DMS153 treated with DMSO at 0.1 percent for 48 hours (cell line): ENCODE measurements around the gene TEPSIN.

Experiments
- DNase-seq: peaks from one replicate; lab custom pipeline; 2025; ENCODE audit not compliant: unreplicated experiment; lab: John Stamatoyannopoulos, UW

Gene TEPSIN

GRCh38 chr17:81187586-81188490, 51.0 kb downstream of the TEPSIN start:
- no peak for DNase-seq

DNA sequence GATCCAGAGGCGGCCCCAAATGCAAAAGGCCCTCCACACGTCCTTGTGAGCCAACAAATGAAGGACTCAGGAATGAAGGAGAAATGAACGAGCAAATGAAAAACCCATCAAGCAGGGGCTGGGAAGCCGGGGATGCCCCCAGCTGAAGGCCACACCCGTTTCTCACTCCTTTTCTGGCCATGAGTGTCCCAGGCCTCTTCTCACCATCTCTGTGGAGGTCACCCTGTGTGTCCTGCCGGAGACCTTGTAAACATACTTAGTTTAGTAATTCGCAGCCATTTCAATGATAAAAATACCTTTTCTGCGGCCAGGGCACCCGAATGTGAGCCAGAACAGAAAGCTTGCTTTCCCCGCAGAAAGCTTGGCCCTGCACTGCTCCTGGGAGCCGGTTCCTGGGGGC, 51.7 kb downstream of the TEPSIN start:
- DNase-seq: no peak

DNA sequence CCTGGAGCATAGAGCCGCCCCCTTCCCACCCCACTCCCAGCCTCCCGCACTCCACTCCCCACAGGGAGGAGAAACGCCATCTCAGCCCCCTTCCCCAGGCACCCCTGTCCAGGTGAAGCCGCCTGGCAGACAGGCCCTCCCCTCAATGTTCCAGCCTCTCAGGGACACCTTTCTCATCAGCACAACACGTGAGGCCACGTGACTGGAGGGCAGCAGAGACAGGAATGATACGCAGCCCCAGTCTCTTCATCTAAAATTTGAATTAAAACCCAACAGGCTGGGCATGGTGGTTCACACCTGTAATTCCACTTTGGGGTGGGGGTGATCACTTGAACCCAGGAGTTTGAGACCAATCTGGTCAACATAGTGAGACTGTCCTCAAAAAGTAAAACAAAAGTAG, 52.7 kb downstream of the TEPSIN start:
- no peak for DNase-seq

GRCh38 chr17:81184555-81184954, 54.3 kb downstream of the TEPSIN start:
- no peak for DNase-seq

DNA sequence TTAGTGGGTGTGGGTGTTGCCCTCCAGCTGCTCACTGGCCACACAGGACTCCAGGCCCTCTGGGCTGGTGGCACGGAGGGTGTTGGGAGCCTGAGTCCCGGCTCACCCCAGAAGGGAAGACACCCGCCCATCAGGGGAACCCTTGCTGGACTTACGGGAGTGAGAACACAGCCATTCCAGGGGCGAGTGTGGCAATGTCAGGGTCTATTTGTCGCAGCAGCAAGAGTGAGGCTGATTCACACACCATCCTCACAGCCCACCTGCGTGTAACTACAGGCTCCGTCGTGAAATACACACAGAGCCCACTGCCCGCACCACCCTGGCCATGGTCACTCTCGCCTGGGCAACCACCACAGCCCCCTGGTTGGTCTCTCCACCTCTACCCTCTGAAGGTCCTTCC, 55.0 kb downstream of the TEPSIN start:
- DNase-seq: no peak

DNA sequence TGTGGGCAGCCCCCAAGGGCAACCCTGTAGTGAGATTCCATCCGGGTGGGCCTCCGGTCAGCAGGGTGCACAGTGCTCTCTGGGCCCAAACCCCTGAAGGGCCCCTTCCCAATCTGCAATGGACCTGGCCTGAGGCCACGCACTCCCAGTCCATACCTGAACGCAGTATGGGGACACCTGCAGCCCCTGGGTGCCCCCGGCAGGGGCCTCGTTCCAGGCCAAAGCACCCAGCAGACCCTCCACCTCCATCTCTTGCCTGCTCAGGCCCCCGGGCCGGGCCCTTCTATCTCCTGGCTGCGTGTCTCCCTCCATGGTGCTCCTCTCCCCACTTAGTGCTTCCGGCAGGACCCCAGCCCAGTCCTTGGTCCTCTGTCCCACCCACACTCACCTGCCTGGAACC, 55.5 kb downstream of the TEPSIN start:
- no peak for DNase-seq

- no peak for DNase-seq
Observed at GRCh38 chr17:81182596-81182995, 56.3 kb downstream of the TEPSIN start.

- DNase-seq: no peak
Observed at GRCh38 chr17:81181811-81182185, 57.1 kb downstream of the TEPSIN start.

GRCh38 chr17:81180836-81181810, 57.7 kb downstream of the TEPSIN start:
- no peak for DNase-seq

GRCh38 chr17:81179861-81180260, 59.0 kb downstream of the TEPSIN start:
- no peak for DNase-seq

- DNase-seq: no peak
Observed at GRCh38 chr17:81179220-81179619, 59.6 kb downstream of the TEPSIN start.
